GM18498 (cell line): ENCODE data around the gene MVK.

Experiments
- ATAC-seq: cut with Tn5 transposase; IDR thresholded peaks from one replicate; pipeline ENCODE4 v1.9.1; 2021; ENCODE audit warnings: mild to moderate bottlenecking, moderate library complexity; ENCODE audit not compliant: unreplicated experiment

MVK gene

GRCh38 chr12:109605599-109606228 is 32.1 kb downstream of the MVK start:
- no peak for ATAC-seq

GRCh38 chr12:109606320-109607028 is 32.9 kb downstream of the MVK start:
- ATAC-seq: no peak

- no peak for ATAC-seq
Observed at GRCh38 chr12:109607618-109608017, 34.0 kb downstream of the MVK start.

DNA sequence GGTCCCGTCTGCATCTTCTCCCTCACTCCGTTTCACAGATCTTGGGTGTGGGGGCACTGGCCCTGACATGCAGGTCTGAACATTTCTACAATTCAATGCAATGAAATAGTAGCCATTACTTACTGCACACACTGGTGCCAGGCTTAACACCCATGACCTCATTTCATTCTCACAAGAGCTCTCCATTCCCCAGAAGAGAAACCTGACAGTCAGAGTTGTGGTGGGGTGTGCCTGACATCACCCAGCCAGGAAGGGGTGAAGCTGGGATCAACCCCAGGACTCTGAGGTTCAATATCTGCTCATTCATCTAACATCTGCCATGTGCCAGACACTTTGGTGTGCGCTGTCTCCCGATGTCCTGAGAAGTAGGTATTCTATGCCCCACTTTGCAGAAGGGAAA is 34.7 kb downstream of the MVK start:
- no peak for ATAC-seq

GRCh38 chr12:109608793-109609192 is 35.2 kb downstream of the MVK start:
- no peak for ATAC-seq

GRCh38 chr12:109609342-109609741 is 35.7 kb downstream of the MVK start:
- no peak for ATAC-seq

DNA sequence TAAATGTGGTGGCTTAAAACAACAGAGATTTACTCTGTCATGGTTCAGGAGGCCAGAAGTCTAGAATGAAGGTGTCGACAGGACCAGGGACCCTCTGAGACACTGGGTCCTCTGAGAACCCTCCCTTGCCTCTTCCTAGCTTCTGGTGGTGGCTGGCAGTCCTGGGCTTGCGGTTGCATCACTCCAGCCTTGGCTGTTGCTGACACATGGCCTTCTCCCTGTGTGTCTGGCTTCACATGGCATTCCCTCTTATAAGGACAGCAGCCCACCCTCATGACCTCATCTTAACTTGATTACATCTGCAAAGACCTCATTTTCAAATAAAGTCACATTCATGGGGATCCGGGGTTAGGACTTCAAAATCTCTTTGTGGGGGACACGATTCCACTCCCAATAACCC is 36.9 kb downstream of the MVK start:
- ATAC-seq: no peak

- ATAC-seq: no peak
Observed at GRCh38 chr12:109611223-109611622, 37.6 kb downstream of the MVK start.

DNA sequence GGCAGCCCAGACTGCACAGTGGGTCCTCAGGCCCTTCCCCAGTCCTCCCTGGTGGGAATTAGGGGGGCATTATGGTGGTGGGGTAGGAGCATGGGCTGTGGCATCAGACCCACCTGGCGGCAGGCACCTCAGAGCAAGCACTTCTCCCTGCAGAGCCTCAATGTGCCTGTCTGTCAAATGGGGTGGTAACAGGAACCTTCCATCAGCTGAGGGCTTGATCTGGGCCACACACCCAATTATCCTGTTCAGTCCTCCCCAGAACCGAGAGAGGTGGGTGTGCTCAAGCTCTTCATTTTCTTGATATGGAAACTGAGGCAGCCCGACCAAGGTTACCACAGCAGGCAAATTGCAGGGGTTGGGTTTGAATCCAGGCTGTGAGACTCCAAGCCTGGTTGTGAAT is 38.4 kb downstream of the MVK start:
- ATAC-seq: no peak

GRCh38 chr12:109612975-109613502 is 39.4 kb downstream of the MVK start:
- no peak for ATAC-seq

DNA sequence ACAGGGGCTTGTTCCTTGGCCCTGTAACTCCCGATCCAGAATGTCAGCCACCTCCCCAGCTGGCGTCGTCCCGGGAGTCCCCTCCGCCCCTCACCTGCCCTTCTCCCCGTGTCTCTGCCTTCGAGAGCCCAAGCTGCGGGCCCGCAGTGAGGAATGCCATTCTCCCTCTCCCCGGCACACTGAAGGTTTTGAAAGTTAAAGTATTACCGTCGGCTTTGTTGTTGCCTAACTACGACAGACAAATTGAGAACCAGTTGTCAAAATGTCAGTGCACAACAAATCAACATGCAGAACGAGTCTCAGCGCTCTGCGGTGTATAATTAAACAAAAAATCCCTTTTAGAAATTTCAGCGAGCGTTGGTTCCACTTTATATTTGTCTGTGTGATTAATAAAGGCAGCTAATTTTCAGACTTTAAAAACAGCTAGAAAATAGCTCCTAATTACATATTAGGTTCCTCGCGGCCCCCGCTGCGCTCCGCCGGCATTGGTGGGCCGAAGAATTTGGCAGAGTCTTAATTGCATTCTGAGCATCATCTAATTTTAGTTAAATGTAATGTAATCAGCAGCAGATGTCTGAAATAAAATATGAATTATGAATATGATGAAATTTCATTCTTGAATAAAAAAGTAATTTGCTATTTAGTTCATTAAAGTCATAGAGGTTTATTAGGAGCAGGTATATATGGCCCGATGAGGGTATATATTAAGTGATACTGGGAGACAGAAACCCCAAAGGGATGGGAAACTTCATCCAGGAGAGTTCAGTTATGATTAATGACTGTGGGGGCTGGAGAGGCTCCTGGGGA is 40.3 kb downstream of the MVK start:
- ATAC-seq: no peak

DNA sequence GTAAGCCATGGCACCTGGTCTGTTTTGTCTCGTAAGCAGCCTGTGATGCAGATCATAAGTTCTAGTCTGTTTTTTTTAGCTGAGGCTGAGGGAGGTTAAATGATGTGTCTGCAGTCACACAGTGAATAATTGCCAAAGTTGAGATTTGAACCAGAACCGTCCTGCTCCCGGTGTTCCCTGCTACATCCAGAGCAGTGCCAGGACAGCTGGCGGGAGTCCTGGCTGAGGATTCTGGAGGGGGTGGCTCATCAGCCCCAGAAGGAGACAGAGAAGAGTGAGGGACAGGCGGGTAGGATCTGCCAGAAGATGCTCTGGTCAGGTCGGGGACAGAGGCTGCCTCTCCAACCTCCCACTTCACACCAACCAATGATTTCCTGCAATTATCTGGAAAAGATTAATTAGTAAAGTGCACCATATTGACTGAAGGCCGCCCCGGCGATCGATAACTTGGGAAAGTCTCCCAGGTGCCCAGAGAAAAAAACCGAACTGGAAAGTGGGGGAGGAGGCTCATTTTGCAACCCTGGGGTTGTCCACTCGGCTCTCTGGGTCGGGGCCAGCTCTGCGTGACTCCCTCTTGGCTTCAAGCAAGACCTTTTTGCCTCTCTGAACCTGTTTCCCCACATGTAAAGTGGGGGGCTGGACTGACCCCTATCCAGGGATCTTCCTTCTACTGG is 42.1 kb downstream of the MVK start:
- ATAC-seq: no peak

- no peak for ATAC-seq
Observed at GRCh38 chr12:109617491-109617890, 43.9 kb downstream of the MVK start.

- no peak for ATAC-seq
Observed at GRCh38 chr12:109618082-109618481, 44.5 kb downstream of the MVK start.

- ATAC-seq: no peak
Observed at GRCh38 chr12:109619002-109619604, 45.5 kb downstream of the MVK start.

DNA sequence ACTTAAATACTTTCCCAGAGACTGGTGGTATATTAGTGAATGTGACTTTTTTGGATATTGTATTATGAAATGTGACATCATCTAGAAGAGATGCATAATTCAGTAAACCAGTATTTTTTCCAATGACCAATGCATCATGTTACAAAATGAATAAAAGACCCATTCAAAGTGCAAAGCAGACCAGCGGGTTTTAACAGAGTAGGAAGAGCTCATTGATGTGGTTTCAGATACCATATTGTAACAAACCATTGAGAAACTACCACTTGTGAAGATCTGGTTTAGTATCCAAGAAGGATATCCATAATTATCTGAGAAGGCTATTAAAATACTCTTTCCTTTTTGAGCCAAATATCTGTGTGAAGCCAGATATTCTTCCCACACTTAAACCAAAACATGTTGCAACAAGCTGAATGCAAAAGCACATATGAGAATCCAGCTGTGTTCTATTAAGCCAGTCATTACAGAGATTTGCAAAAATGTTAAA is 47.7 kb downstream of the MVK start:
- ATAC-seq: no peak

- no peak for ATAC-seq
Observed at GRCh38 chr12:109621901-109622364, 48.3 kb downstream of the MVK start.

DNA sequence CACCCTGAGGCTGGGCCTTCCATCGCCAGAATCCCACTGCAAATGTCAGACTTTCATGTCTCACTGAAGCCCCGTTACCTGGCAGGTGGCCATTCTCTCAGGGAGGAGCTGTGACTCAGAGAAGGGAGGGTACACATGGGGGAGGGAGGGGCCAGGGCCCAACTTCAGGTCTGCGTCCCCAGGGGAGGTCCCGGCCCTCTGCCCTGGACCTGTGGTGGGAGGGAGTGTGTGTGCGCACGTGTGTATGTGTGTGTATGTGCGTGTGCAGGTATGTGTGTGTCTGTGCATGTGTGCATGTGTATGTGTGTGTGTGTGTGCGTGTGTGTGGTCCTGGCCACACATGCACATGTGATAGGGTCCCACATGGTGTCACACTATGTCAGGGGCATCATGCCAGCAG is 50.9 kb downstream of the MVK start:
- no peak for ATAC-seq

GRCh38 chr12:109625131-109625559 is 51.6 kb downstream of the MVK start:
- no peak for ATAC-seq

GRCh38 chr12:109625749-109626377 is 52.3 kb downstream of the MVK start:
- no peak for ATAC-seq
